ENCODE data around the gene SLC15A3.

The SLC15A3 gene

GRCh38 chr11:60951904-60952741 is at the start of gene SLC15A3:
Gene SLC15A3, minus strand, starts transcription at chr11:60952176. Its CDS starts 625 bp downstream, at chr11:60951551.
- no peak for DNase-seq

- no peak for DNase-seq
Measured at GRCh38 chr11:61000426-61000825, 48.5 kb upstream of the SLC15A3 start.

- DNase-seq, result no peak
Measured at GRCh38 chr11:60996381-60997138, 44.6 kb upstream of the SLC15A3 start.

GRCh38 chr11:60995798-60996197 is 43.8 kb upstream of the SLC15A3 start:
- DNase-seq, result no peak

- no peak for DNase-seq
Measured at GRCh38 chr11:60994541-60995080, 42.6 kb upstream of the SLC15A3 start.

GRCh38 chr11:60993615-60994014 is 41.6 kb upstream of the SLC15A3 start:
- DNase-seq, result no peak

GRCh38 chr11:60992842-60993409 is 41.0 kb upstream of the SLC15A3 start:
- no peak for DNase-seq

- no peak for DNase-seq
Measured at GRCh38 chr11:60991457-60991856, 39.5 kb upstream of the SLC15A3 start.

- DNase-seq, result no peak
Measured at GRCh38 chr11:60989093-60989650, 37.2 kb upstream of the SLC15A3 start.

GRCh38 chr11:60988658-60989057 is 36.7 kb upstream of the SLC15A3 start:
- no peak for DNase-seq

- DNase-seq, result no peak
Measured at GRCh38 chr11:60987577-60988277, 35.8 kb upstream of the SLC15A3 start.

GRCh38 chr11:60985991-60986915 is 34.3 kb upstream of the SLC15A3 start:
- no peak for DNase-seq

GRCh38 chr11:60985501-60985900 is 33.5 kb upstream of the SLC15A3 start:
- no peak for DNase-seq

- no peak for DNase-seq
Measured at GRCh38 chr11:60984636-60985035, 32.7 kb upstream of the SLC15A3 start.

GRCh38 chr11:60984149-60984548 is 32.2 kb upstream of the SLC15A3 start:
- DNase-seq, result no peak

GRCh38 chr11:60982184-60982583 is 30.2 kb upstream of the SLC15A3 start:
- no peak for DNase-seq

GRCh38 chr11:60981515-60981914 is 29.5 kb upstream of the SLC15A3 start:
- DNase-seq, result no peak

- DNase-seq, result no peak
Measured at GRCh38 chr11:60978546-60979380, 26.8 kb upstream of the SLC15A3 start.

- no peak for DNase-seq
Measured at GRCh38 chr11:60977836-60978235, 25.9 kb upstream of the SLC15A3 start.

GRCh38 chr11:60977224-60977623 is 25.2 kb upstream of the SLC15A3 start:
- no peak for DNase-seq
